Cortex of kidney (tissue), 1 donor: ENCODE data around the gene BMX.

Experiments
- DNase-seq: peaks from one replicate; lab custom pipeline; 2025; lab: John Stamatoyannopoulos, UW

Gene BMX

DNA sequence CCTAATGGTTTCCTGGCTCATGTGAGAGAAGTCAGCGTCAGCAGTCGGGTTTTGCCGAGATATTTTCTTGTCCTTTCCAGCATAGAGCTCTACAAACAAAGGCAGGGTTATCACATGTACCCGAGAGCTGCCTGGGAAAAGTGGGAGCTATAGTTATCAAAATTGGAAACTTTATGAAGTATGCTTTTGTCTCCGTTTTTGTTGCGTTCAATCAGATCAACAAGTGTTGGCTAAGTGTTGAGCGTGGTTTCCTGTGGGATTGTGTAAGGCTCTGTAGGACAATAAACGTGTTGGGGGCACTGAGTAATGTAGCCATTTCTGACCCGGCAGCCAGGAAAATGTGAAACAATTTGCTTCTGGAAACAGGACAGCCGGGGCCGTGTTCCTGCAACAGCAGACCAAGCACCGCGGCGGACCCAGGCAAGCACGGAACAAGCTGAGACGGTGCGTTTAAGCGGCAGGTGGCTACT is at the start of gene BMX:
TSS of gene BMX (plus strand) at position 311 of the 470 bp plus-strand sequence. CDS start 7,547 bp downstream, outside the sequence.
- no peak for DNase-seq

DNA sequence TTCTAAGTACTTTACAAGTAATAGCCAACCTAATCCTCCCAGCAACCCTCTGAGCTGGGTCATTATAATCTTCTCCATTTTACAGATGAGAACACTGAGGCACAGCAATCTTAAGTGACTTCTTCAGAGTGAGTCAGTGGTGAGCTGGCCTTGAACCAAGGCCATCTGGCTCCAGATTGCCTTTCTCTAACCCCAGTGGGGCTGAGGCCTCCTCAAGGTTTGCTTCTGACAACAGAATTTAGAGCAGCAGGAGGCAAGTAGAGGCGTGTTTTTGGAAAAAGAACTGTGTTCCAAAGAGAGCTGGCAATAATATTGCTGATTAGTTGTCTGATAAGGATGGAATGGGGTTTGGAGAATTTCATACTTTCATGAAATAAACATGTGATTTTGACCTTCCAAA is 48.7 kb upstream of the BMX start:
- no peak for DNase-seq

DNA sequence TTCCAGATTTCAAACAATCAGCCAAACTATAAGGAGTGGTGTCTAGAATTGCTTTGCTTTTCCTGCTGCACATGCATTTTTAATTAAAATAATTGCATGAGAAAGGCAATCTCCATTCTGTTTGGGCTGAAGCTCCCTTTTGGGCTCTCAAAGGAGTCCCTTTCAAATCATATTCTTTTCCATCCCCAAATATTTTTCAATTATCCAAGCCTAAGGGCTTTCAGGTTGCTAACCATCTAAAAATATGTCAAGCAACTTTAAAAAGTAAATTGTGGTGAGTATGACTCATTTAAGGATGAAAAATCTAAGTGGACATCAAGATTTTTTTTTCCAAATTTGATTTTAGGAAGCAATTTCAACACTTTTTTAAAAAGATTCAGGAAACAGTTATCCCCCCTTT is 35.9 kb upstream of the BMX start:
- DNase-seq = no peak

DNA sequence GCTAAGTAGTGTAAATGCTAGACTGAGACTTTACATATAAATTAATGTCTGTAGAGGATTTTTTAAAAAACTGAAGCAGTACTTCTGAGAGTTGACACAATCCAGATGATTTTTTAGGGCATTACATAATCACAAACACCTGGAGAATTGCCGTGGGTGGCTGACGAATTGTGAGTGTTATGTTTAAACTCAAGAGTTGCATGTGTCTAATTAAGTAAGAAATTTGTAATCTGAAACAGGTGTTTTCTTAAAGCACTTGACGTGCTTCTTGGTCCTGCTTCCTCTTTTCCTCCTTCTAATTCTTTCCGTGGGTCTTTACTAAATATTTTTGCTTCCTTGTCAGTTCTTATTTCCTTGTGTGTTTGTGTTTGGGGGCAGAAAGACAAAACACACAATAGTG is 35.3 kb upstream of the BMX start:
- DNase-seq = no peak

DNA sequence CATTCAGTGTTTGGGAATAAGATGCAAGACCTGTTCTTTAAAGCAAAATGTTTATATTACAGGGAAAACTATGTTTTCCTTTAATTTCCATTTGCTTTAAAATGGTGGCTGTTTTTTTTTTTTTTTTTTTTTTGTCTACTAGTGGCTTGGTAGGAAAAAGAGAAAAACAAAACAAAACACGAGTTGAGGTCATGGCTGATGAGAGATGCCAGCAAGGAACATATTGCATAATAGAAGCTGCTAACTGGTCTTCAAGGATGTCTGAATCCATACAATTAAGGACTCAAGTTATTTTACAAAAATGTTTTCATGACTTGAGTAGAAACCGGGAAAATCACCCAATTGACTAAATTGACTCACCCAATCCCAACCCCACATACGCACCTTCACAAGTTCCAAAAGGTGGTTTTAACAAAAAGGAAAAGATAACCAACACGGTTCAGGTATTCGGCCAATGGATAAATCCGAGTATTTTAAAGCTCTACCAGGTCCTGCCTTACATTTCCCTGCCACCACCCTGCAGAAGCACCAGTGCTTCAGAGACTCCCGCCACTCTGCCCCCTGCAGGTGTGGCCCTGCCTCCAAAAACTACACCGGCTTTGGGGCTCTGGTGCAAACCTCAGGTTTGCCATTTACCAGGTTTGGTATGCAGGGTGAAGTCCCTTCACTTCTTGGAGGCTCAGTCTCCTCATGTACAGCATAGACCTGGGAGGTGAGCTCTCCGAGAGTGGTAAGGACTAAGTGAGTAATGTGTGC is 34.5 kb upstream of the BMX start:
- no peak for DNase-seq

DNA sequence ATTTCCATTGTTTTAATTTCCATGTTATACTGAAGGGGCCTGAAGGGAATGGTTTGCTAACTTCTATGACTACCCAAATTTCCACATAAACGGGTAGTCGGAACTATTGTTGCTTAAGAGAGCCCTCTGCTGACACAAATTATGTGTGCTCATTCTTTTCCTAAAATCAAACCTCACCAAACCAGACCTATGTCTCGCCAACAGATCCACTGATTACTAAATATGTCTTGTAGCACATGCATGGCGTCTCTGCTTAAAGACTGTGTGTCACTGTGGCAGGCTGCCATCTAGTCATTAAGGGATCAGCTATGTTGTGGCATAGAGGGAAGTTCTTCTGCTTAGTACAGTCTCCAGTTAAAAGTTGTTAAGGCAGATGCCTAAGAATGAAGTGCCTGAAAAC is 32.6 kb upstream of the BMX start:
- no peak for DNase-seq

DNA sequence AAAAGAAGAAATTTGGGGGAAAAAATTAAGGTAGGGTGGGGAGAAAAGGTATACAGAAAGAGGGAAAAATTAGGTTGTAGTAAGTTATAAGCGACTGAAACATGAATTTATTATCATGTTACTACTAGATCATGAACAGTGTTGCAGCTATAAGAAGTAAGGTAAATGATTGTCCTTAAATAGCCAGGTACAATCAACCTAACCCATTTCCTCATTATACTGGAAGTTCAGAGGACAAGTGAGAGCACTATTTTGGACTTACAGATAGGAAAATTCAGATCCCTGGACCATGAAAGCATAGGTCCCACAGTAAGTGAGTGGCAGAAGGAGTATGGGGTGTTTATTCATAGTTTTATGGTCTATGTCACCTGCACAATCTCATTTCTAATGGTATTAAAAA is 31.0 kb upstream of the BMX start:
- DNase-seq = no peak

DNA sequence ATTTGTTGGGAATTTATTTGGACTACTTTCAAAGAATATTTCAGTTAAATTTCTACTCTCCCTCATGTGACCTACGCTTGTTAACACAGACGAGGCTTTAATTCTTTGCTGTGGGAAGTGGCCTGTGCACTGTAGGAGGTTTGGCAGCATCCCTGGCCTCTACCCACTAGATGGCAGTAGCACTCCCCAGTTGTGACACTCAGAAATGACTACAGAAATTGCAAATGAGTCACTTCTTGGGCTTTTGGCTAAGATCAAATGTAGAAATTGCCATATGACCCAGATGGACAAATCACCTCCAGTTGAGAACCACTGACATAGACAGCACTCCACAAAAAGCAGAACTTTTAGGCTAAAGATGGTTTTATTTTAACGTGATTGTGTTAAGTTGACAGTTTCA is 29.6 kb upstream of the BMX start:
- DNase-seq = no peak

DNA sequence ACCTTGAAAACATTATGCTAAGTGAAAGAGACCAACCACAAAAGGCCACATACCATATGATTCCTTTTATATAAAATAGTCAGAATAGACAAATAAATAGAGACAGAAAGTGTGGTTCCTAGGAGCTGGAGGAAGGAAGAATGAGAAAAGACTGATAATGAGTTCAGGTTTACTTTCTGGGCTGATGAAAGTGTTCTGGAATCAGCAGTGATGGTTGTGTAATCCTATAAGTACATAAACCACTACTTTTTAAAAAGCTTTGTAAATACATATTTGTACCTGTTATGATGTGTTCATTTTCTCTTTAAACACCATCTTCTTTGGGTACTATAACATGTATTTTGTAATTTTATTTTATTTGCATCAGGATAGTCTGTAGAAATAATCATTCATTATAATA is 28.1 kb upstream of the BMX start:
- DNase-seq = no peak

DNA sequence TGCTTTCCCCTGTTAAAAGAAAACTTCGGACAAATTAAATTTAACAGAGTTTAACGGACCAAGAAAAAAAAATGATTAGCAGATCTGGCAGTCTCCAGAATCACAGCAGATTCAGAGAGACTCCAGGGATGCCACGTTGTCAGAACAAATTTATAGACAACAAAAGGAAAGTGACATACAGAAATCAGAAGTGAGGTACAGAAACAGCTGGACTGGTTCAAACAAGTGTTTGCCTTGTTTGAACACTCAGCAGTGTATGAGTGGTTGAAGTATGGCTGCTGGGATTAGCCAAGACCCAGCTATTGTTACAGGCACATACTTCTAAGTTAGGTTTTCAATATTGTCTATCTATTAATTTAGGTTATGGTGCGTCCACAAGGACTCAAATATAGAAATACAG is 26.6 kb upstream of the BMX start:
- DNase-seq = no peak

DNA sequence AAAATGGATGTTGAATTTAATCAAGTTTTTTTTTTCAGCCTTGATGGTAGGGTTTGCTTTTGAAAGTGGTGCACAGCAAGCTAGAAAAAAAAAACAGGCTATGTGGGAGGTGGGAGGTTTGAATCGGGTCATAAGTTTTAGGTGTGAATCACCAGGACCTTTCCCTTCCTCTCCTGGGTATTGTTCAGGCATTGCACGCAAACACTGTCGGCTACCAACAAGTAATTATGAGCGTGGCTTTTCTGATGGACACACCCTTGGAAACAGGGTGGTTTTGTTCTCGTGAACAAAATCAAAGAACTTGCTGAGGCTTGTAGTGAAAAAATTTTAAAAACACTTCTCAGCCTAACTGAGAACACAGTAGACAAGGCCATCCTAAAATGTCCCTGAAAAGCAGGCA is 25.6 kb upstream of the BMX start:
- no peak for DNase-seq

DNA sequence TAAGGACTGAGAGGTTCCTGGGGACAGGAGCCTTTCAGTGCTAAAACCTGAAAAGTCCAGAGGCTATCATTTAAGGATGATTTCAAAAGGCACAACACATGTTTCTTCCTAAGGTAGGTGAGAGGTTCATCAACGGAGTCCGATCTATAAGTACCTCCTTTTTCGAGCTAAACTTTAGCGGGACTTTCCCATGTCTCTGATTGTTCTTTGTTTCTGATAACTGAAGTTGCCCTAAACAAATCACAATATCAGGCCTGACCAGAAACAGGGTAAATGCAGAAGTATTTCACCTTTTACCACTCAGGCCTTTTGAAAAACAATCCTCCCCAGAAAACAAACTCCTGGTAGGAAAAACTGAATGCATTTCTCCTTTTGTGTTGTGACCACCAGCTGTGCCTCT is 25.1 kb upstream of the BMX start:
- no peak for DNase-seq

DNA sequence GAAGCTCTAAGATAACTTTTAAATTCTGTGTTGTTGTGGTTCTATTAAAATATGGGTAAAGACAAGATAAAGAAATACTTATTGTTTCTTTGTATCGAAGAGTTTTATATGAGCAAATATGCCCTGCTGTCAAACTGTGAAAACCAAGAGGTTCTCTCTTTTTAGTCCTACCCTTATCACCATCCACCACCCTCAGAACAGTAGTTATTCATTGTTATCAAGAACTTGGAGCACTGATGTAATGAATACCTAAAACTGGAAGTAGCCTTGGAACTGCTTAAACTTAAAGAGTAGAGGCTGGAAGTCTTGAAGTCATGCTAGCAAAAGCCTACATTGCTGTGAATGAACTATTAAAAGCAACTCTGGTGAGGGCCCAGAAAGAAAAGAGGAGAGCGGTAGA is 16.7 kb upstream of the BMX start:
- no peak for DNase-seq

DNA sequence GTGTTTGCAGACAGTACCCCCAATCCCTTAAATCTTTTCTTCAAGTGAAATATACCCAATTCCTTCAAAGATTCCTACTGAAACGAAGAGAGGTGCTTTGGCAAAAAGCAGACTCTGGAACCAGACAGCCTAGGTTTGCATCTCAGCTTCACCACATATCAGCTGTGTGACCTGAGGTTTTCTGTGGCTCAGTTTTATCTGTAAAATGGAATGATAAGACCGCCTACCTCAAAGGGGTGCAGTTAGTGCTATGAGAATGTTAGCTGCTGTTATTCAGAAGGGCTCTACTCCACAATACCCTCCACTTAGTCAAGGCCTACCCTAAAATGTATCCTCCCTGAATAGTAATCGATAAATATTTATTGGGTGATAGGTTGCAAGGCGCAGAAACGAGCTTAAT is 8.1 kb upstream of the BMX start:
- DNase-seq = no peak

DNA sequence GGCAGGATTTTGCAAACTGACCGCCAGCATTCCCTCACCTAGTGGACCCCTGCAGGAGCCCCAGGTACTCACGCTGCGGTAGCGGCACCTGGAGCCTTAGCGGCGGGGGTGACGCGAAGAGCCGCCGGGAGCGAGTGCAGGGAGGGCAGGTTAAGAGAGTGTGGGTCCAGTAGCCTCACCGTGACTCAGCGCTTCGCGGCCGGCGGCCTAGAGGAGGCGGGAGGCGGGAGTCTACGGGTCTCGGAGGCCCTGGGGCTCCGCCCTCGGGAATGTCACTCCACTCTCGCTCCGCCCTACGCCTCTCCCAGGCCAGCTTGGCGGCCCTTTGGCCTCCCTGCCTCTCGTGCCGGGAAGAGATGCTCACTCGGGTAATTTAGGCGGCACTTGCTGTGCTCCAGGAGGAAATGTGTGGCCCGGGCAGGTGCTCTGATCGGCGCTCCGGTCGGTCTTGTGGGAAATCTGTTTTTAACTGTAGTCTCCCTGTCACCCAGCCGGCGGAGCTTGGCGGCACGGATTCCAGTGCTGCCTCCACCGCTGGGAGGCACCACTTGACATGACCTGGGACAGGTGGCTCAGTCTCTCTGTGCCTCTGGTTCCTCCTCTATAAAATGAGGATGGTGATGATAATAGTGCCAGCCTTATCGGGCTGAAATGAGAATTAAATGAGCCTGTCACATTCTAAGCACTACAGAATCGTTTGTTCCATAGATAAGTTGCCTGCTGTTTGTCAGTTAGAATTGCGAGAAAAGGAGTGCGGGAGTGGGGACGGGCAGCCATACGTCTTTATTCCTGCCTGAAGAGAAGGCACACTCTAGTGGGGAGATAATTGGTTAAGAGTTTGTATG is 7.3 kb upstream of the BMX start, which contains the start of gene PIR:
TSS of gene PIR (minus strand) at position 216 of the 845 bp plus-strand sequence. CDS start 2,076 bp downstream, outside the sequence.
- peak; percentile 14 for DNase-seq

DNA sequence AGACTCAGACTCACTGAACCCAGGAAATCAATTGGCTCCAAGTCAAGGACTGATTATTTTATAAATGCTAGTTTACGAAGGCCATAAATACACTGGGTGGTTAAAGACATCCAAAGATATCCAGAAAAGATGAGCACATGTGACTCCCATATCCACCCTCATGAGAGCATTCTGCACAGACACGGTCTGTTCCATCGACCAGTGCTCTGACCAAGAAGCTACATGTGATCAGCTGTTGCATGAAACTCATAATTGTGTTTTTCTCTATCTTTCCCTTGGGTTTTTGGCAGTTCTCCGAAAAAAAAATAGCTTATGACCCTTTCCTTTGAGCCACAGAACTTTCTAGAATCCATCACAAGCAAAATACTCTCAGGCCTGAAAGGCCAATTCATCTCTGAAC is 4.8 kb upstream of the BMX start:
- DNase-seq = no peak

DNA sequence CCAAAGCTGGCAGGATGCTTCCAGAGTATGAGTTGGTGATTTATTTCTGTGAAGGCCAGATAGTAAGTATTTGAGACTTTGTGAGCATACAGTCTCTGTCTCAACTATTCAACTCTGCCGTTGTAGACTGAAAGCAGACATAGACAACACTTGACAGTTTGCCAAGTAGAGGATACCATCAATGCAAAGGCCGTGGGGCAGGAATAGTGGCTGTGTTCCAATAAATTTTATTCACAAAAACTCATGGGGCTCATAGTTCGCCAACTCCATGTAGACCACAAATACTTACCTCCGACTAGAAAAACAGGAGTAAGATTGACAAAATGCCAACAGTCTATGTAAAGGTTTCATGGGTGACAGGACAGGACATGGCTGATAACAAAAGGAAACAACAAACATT is 3.8 kb upstream of the BMX start:
- DNase-seq = no peak

DNA sequence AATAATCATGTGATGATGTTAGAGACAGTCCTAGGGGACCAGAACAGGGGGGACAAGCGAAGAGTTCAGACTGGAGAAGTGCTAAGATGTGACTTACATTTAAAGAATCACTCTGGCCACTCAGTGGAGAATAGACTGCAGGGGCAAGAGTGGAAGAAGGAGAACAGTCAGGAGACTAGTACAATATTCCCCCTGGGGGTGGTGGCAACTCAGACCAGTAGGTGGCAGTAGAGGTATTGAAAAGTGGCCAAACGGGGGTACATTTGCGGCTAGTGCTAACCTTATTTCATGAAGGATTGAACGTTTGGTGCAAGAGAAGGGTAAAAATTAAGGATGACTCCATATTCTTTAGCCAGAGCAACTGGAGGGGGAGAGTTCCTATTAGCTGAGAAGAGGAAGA is 2.7 kb upstream of the BMX start:
- DNase-seq = no peak

DNA sequence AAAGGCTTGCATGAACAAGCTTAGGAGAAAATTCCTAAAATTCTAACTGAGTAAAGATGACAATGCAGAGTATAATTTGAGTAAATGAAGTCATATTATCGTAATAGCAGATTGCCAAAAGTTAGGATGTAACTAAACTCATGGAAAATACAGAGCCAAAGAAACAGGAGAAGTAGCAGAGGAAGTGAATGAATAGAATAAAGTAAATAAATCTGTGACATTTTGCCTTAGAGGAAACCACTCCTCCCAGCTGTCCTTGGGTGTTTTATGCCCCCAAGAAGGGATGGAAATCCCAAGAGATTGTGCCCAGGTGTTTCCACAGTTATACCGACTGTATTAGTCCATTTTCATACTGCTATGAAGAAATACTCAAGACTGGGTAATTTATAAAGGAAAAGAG is 1.9 kb upstream of the BMX start:
- no peak for DNase-seq

DNA sequence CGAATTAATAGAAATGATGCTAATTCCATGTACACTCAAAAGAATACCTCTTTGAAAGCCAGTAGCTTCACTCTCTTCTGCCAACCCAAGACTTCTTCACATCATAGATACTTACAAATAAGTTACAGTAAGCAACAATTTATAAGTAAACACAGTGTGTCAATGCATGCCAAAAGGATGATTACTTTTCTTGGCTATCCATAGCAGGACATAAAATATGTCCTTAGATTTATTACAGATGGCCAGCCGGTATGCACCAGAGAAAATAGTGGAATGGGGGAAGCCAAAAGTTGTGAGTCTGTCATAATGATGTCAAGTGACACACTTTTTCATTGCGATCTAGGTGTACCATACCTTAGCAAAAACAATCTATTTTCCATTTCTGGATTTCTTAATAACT is 631 bp upstream of the BMX start:
- no peak for DNase-seq

DNA sequence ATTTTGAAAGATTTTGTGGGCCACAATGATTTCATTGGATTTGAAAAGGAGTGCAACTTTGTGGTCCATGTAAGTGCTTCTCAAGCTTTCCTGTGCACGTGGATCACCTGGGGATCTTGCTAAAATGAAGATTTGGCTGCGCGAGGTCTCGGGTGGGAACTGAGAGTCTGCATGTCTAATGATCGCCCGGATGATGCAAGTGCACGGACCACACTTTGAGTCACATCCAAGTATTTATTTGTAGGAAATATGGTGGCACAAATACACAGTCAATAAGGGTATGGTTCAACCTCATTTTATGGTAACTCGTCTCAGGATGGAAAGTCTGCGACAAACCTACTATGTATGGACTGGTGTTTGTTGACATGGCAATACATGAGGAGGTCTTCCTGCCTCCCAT is 899 bp downstream of the BMX start:
- no peak for DNase-seq

DNA sequence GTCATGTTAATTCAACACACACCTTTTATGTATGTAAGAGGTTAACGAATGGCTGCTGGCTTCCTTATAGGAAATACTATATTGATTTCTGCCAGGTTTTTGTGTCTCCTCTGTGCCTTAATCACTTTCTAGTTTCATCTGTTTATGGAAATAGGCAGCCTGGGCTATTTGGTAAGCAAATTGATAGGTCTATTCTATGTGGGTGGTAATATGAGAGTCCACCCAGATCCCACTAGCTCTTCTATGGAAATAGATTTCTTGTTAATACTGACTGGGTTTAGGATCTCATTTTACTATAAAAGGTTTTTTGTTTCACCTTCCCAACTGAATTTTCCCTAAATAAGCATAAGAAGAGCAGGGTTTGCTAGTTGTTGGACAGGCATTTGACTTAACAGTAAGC is 4.1 kb downstream of the BMX start:
- DNase-seq = no peak

DNA sequence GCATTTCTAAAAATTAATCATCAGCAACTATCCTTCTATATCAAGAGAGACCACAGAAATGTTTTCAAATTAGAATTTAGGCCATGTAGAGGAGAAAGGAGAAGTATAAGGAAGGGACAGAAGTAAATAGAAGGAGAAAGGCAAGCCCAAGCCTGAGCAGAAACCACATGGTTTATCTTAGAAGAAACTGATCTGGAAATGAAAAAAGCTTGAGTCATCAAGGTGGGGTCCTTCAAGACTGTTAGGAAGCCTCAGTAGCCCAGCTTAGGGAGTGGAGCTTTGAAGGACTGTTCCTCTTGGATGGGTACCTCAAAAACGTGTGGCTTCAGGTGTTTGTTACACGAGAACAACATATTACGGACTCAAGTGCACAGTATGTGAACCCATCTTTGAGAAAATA is 4.5 kb downstream of the BMX start:
- DNase-seq = no peak
